DND-41 (cell line): ENCODE results near the gene VHLL.
A peak's percentile ranks its signal among the peaks of the same experiment; 100 is the strongest.

Experiments
- EZH2 ChIP-seq: IDR thresholded peaks from 3 replicates; pipeline ENCODE4 v1.6.1; 2012; ENCODE audit warnings: borderline replicate concordance, low read depth, mild to moderate bottlenecking, moderate library complexity, low read length, inconsistent platforms; ENCODE audit not compliant: severe bottlenecking
- TF ChIP-seq, protein P1 (sequence below): IDR thresholded peaks from 2 replicates; pipeline ENCODE4 v1.5.1; 2012; ENCODE audit warnings: borderline replicate concordance, low read length, moderate library complexity, mild to moderate bottlenecking; ENCODE audit not compliant: poor library complexity, severe bottlenecking; ENCODE audit errors: extremely low read depth

DNA sequence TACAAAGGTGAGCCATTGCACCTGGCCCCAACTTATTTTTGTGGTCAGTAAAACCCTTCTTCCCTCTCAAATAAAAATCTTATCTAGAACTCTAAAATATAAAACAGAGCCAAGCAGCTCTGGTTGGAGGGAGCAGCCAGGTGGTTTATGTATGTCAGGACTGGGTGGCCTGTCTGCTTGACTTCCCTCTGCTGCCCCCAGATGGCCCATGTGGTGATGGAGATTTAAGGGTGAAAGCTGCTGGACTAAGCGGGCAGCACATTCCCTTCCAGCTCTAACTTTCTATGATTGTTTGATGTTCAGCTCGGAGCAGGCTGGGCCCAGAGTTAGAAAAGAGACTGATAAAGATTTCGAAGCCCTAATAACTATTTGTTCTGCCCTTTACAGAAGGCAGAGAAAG is 39.3 kb downstream of the VHLL start:
- TF ChIP-seq, protein P1, sequence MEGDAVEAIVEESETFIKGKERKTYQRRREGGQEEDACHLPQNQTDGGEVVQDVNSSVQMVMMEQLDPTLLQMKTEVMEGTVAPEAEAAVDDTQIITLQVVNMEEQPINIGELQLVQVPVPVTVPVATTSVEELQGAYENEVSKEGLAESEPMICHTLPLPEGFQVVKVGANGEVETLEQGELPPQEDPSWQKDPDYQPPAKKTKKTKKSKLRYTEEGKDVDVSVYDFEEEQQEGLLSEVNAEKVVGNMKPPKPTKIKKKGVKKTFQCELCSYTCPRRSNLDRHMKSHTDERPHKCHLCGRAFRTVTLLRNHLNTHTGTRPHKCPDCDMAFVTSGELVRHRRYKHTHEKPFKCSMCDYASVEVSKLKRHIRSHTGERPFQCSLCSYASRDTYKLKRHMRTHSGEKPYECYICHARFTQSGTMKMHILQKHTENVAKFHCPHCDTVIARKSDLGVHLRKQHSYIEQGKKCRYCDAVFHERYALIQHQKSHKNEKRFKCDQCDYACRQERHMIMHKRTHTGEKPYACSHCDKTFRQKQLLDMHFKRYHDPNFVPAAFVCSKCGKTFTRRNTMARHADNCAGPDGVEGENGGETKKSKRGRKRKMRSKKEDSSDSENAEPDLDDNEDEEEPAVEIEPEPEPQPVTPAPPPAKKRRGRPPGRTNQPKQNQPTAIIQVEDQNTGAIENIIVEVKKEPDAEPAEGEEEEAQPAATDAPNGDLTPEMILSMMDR = peak; percentile 10
- TF ChIP-seq EZH2 = no peak
